Stimulated activated CD8-positive, alpha-beta memory T cell treated with anti-CD3 and anti-CD28 coated beads, Interleukin-12 subunit alpha, Interleukin-12 subunit beta, amount 100 ng/mL, for 1 hour (primary cell): ENCODE data around the gene FOSL2.

Experiments
- DNase-seq: peaks from one replicate; pipeline ENCODE4 v3.0.0-alpha.2; 2020; ENCODE audit warnings: low read depth

Gene FOSL2

GRCh38 chr2:28412625-28413151 is 20.0 kb downstream of the FOSL2 start:
- no peak for DNase-seq

- DNase-seq, result no peak
These were observed 20.7 kb downstream of the FOSL2 start for GRCh38 chr2:28413152-28413898.

GRCh38 chr2:28413899-28414295 is 21.2 kb downstream of the FOSL2 start:
- no peak for DNase-seq

- DNase-seq, result no peak
These were observed 21.9 kb downstream of the FOSL2 start for GRCh38 chr2:28414583-28414982.

- DNase-seq, result no peak
These were observed 22.4 kb downstream of the FOSL2 start for GRCh38 chr2:28415010-28415409.

- no peak for DNase-seq
These were observed 23.1 kb downstream of the FOSL2 start for GRCh38 chr2:28415715-28416114.

GRCh38 chr2:28419003-28419402 is 26.3 kb downstream of the FOSL2 start:
- no peak for DNase-seq

GRCh38 chr2:28419443-28420270 is 27.0 kb downstream of the FOSL2 start:
- DNase-seq, result no peak

GRCh38 chr2:28420722-28421121 is 28.1 kb downstream of the FOSL2 start:
- DNase-seq, result no peak

GRCh38 chr2:28422908-28423741 is 30.5 kb downstream of the FOSL2 start:
- DNase-seq, result no peak

- no peak for DNase-seq
These were observed 31.4 kb downstream of the FOSL2 start for GRCh38 chr2:28423856-28424605.

- DNase-seq, result no peak
These were observed 32.3 kb downstream of the FOSL2 start for GRCh38 chr2:28424799-28425463.

GRCh38 chr2:28425464-28425835 is 32.8 kb downstream of the FOSL2 start:
- no peak for DNase-seq

GRCh38 chr2:28427741-28428415 is 35.2 kb downstream of the FOSL2 start:
- no peak for DNase-seq

- no peak for DNase-seq
These were observed 35.8 kb downstream of the FOSL2 start for GRCh38 chr2:28428486-28428885.

GRCh38 chr2:28429636-28430376 is 37.1 kb downstream of the FOSL2 start:
- no peak for DNase-seq

- DNase-seq, result no peak
These were observed 37.7 kb downstream of the FOSL2 start for GRCh38 chr2:28430377-28430765.

GRCh38 chr2:28430788-28431418 is 38.2 kb downstream of the FOSL2 start:
- no peak for DNase-seq

- no peak for DNase-seq
These were observed 39.1 kb downstream of the FOSL2 start for GRCh38 chr2:28431741-28432140.
